Suppressor macrophage (primary cell): ENCODE results near the gene DNAJB6.

Experiments
- DNase-seq, 4 experiments: peaks; one replicate each; pipeline ENCODE4 v3.0.0-alpha.2; 2020 to 2022
- total RNA-seq, 17 experiments: gene quantifications; one replicate each; lab custom pipeline; 2026; ENCODE audit warnings: mixed read lengths in 6 of 17, inconsistent platforms in 3 of 17; lab: John Stamatoyannopoulos, UW

Gene DNAJB6
- 93.2 to 718 (median 170) reads per million in 17 experiments for total RNA-seq

- peak; percentile 97 to 99 (median 98) for DNase-seq
Observed at GRCh38 chr7:157336383-157337315, at the start of gene DNAJB6. Gene DNAJB6, plus strand, starts transcription at chr7:157337004. Its CDS starts 21,569 bp downstream, at chr7:157358573.

GRCh38 chr7:157291404-157292080, 45.3 kb upstream of the DNAJB6 start:
- no peak for DNase-seq

- DNase-seq, result no peak
Observed at GRCh38 chr7:157292258-157292657, 44.5 kb upstream of the DNAJB6 start.

GRCh38 chr7:157292770-157293412, 43.9 kb upstream of the DNAJB6 start:
- DNase-seq, result no peak

- DNase-seq, result no peak
Observed at GRCh38 chr7:157293413-157293788, 43.4 kb upstream of the DNAJB6 start.

- no peak for DNase-seq
Observed at GRCh38 chr7:157294773-157295172, 42.0 kb upstream of the DNAJB6 start.

GRCh38 chr7:157295338-157295737, 41.5 kb upstream of the DNAJB6 start:
- DNase-seq, result no peak

- DNase-seq, result peak in 2 of 4 experiments; percentile 11 to 24
Observed at GRCh38 chr7:157297185-157297584, 39.6 kb upstream of the DNAJB6 start.

GRCh38 chr7:157299317-157299612, 37.5 kb upstream of the DNAJB6 start:
- no peak for DNase-seq

- DNase-seq, result peak; percentile 68 to 80 (median 71)
Observed at GRCh38 chr7:157299613-157300368, 37.0 kb upstream of the DNAJB6 start.

GRCh38 chr7:157300369-157300825, 36.4 kb upstream of the DNAJB6 start:
- no peak for DNase-seq

- DNase-seq, result peak; percentile 34 to 53 (median 51)
Observed at GRCh38 chr7:157301610-157302120, 35.1 kb upstream of the DNAJB6 start.

GRCh38 chr7:157306846-157307838, 29.7 kb upstream of the DNAJB6 start:
- no peak for DNase-seq

- no peak for DNase-seq
Observed at GRCh38 chr7:157309988-157310668, 26.7 kb upstream of the DNAJB6 start.

GRCh38 chr7:157310676-157311185, 26.1 kb upstream of the DNAJB6 start:
- no peak for DNase-seq

GRCh38 chr7:157312941-157313340, 23.9 kb upstream of the DNAJB6 start:
- DNase-seq, result peak; percentile 44 to 74 (median 72)

GRCh38 chr7:157313645-157314044, 23.2 kb upstream of the DNAJB6 start:
- no peak for DNase-seq

GRCh38 chr7:157318015-157318706, 18.6 kb upstream of the DNAJB6 start:
- peak; percentile 92 to 98 (median 95) for DNase-seq

- peak; percentile 48 to 86 (median 74) for DNase-seq
Observed at GRCh38 chr7:157320608-157320980, 16.2 kb upstream of the DNAJB6 start.
